B cell (primary cell): ENCODE data around the gene CCNYL1.

ENCODE experiments used
- CTCF ChIP-seq: fragments of 200-600 bp; IDR thresholded peaks from one replicate; pipeline ENCODE4 v1.8.0; 2022; ENCODE audit warnings: antibody characterized with exemption, mild to moderate bottlenecking
- EZH2 ChIP-seq: IDR thresholded peaks from 2 replicates; pipeline ENCODE4 v1.6.1; 2012; ENCODE audit warnings: borderline replicate concordance, low read depth, mild to moderate bottlenecking, moderate library complexity, low read length; ENCODE audit not compliant: insufficient read depth, poor library complexity, severe bottlenecking

GRCh38 chr2:207724113-207724512 is 12.7 kb downstream of the CCNYL1 start:
- TF ChIP-seq CTCF (no peak), EZH2 (no peak)
